HL-60 (cell line): Measurements from ENCODE around the gene STAMBPL1.

Experiments used
- CTCF ChIP-seq: IDR thresholded peaks from one replicate; pipeline ENCODE4 v1.5.1; 2011; ENCODE audit warnings: low read length, control low read depth, inconsistent platforms; ENCODE audit not compliant: insufficient read depth
- GABPA ChIP-seq: IDR thresholded peaks from 2 replicates; pipeline ENCODE4 v1.6.1; 2012; ENCODE audit warnings: low read depth
- POLR2AphosphoS5 ChIP-seq: IDR thresholded peaks from 2 replicates; pipeline ENCODE4 v1.6.1; 2012; ENCODE audit warnings: low read depth
- TF ChIP-seq, protein P1 (sequence below): IDR thresholded peaks from 2 replicates; pipeline ENCODE4 v1.6.1; 2012; ENCODE audit warnings: low read depth; ENCODE audit not compliant: insufficient replicate concordance

GRCh38 chr10:88851706-88852105 is 28.3 kb upstream of the STAMBPL1 start, which contains the start of gene ANKRD22:
- no peak for TF ChIP-seq CTCF
- TF ChIP-seq POLR2AphosphoS5 = no peak
- TF ChIP-seq, protein P1, sequence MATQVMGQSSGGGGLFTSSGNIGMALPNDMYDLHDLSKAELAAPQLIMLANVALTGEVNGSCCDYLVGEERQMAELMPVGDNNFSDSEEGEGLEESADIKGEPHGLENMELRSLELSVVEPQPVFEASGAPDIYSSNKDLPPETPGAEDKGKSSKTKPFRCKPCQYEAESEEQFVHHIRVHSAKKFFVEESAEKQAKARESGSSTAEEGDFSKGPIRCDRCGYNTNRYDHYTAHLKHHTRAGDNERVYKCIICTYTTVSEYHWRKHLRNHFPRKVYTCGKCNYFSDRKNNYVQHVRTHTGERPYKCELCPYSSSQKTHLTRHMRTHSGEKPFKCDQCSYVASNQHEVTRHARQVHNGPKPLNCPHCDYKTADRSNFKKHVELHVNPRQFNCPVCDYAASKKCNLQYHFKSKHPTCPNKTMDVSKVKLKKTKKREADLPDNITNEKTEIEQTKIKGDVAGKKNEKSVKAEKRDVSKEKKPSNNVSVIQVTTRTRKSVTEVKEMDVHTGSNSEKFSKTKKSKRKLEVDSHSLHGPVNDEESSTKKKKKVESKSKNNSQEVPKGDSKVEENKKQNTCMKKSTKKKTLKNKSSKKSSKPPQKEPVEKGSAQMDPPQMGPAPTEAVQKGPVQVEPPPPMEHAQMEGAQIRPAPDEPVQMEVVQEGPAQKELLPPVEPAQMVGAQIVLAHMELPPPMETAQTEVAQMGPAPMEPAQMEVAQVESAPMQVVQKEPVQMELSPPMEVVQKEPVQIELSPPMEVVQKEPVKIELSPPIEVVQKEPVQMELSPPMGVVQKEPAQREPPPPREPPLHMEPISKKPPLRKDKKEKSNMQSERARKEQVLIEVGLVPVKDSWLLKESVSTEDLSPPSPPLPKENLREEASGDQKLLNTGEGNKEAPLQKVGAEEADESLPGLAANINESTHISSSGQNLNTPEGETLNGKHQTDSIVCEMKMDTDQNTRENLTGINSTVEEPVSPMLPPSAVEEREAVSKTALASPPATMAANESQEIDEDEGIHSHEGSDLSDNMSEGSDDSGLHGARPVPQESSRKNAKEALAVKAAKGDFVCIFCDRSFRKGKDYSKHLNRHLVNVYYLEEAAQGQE = no peak
- no peak for TF ChIP-seq GABPA
